Endothelial cell of umbilical vein (primary cell): ENCODE measurements around the gene QRFPR. TPM values are rescaled to one million over a fixed set of nuclear protein-coding genes. Genes with fewer than 3 reads are reported as not detected.

ENCODE experiments used
- BruUV-seq: library from RNA; stranded (reverse); fragments of 400-500 nt; replicated peaks from 2 replicates; lab custom pipeline; 2021; lab: Mats Ljungman, UMichigan
- CTCF ChIA-PET: fragments of 300-600, 350-600 bp; sonication (Branson Sonifier 250); formaldehyde crosslinking; loops from one replicate; lab custom pipeline; 2021; ENCODE audit warnings: antibody characterized with exemption, inconsistent platforms; lab: Charles Lee
- POLR2A ChIA-PET: fragments of 300-600, 350-600 bp; sonication (Branson Sonifier 250); formaldehyde crosslinking; loops from one replicate; lab custom pipeline; 2021; ENCODE audit warnings: antibody characterized with exemption, inconsistent platforms; lab: Charles Lee
- DNase-seq: peaks from one replicate; pipeline ENCODE4 v3.0.0-alpha.2; 2011; ENCODE audit warnings: low read depth, low spot score
- FAIRE-seq: peaks from 2 replicates; lab custom pipeline; 2011; peaks lifted over from hg19 to GRCh38; lab: Jason Lieb, UNC
- H2AFZ ChIP-seq: 2 replicates; pipeline ENCODE4 v1.6.0; 2012; ENCODE audit warnings: low read depth, low read length, control low read depth, inconsistent platforms
- H3K27ac ChIP-seq: 2 replicates; pipeline ENCODE4 v1.5.1; 2011; ENCODE audit warnings: low read depth, mild to moderate bottlenecking, control low read depth, low read length, moderate library complexity; ENCODE audit not compliant: insufficient read depth
- H3K27me3 ChIP-seq, 2 experiments: 2 replicates each; pipeline versions ENCODE4 v1.6.0 to v1.6.1; 2011; ENCODE audit warnings: low read length in 2 of 2, mixed read lengths in 1 of 2; ENCODE audit not compliant: control insufficient read depth in 2 of 2, insufficient read depth in 2 of 2
- H3K36me3 ChIP-seq, 2 experiments: 2 replicates in 1 of 2; 3 replicates in 1 of 2; pipeline ENCODE4 v1.5.1; 2011; ENCODE audit warnings: low read length in 2 of 2, mild to moderate bottlenecking in 1 of 2, moderate library complexity in 1 of 2; ENCODE audit not compliant: control insufficient read depth in 2 of 2, insufficient read depth in 2 of 2; ENCODE audit errors: extremely low read depth in 1 of 2
- H3K4me1 ChIP-seq: 3 replicates; pipeline ENCODE4 v1.5.1; 2011; ENCODE audit warnings: mild to moderate bottlenecking, low read length; ENCODE audit not compliant: control insufficient read depth, insufficient read depth; ENCODE audit errors: extremely low read depth
- H3K4me2 ChIP-seq: 2 replicates; pipeline ENCODE4 v1.6.1; 2011; ENCODE audit warnings: low read length, control low read depth, mixed read lengths; ENCODE audit not compliant: insufficient read depth
- H3K4me3 ChIP-seq, 3 experiments: fragments of 200-600 bp in 1 of 3; sonication (generic), shearing (Covaris generic) in 1 of 3; replicated peaks in 1 of 3; 2 replicates each; pipeline ENCODE4 v1.5.1; 2011 to 2016; ENCODE audit warnings: control low read depth in 3 of 3, low read length in 3 of 3, mild to moderate bottlenecking in 2 of 3, inconsistent platforms in 1 of 3, low read depth in 1 of 3, moderate library complexity in 1 of 3; ENCODE audit not compliant: insufficient read depth in 1 of 3
- H3K79me2 ChIP-seq: 2 replicates; pipeline ENCODE4 v1.6.0; 2012; ENCODE audit warnings: low read length, inconsistent platforms; ENCODE audit not compliant: control insufficient read depth, insufficient read depth
- H3K9ac ChIP-seq: replicated peaks from 2 replicates; pipeline ENCODE3; 2011; ENCODE audit warnings: low read length, control low read depth; ENCODE audit not compliant: insufficient read depth; ENCODE audit errors: extremely low read depth
- H3K9me1 ChIP-seq: replicated peaks from 3 replicates; pipeline ENCODE4 v1.6.0; 2011; ENCODE audit warnings: mild to moderate bottlenecking, low read length; ENCODE audit not compliant: control insufficient read depth, insufficient read depth; ENCODE audit errors: extremely low read depth
- H3K9me3 ChIP-seq: replicated peaks from 2 replicates; pipeline ENCODE4 v1.5.1; 2012; ENCODE audit warnings: low read length, inconsistent platforms; ENCODE audit not compliant: control insufficient read depth, insufficient read depth
- H4K20me1 ChIP-seq: replicated peaks from 2 replicates; pipeline ENCODE3; 2011; ENCODE audit warnings: mild to moderate bottlenecking, low read length; ENCODE audit not compliant: control insufficient read depth, insufficient read depth; ENCODE audit errors: extremely low read depth
- FOS ChIP-seq: IDR thresholded peaks from 2 replicates; pipeline ENCODE4 v1.6.1; 2011; ENCODE audit warnings: mild to moderate bottlenecking, low read length, moderate library complexity, borderline replicate concordance; ENCODE audit not compliant: insufficient read depth
- GATA2 ChIP-seq: IDR thresholded peaks from 2 replicates; pipeline ENCODE4 v1.7.0; 2011; ENCODE audit warnings: low read depth, mild to moderate bottlenecking, moderate library complexity, mixed read lengths, low read length; ENCODE audit not compliant: insufficient read length, insufficient read depth
- MAX ChIP-seq: IDR thresholded peaks from 2 replicates; pipeline ENCODE4 v1.6.1; 2011; ENCODE audit not compliant: insufficient read depth, insufficient read length
- MYC ChIP-seq: IDR thresholded peaks from one replicate; pipeline ENCODE4 v1.6.1; 2011; ENCODE audit warnings: mild to moderate bottlenecking, low read depth, low read length
- POLR2A ChIP-seq: IDR thresholded peaks from 2 replicates; pipeline ENCODE4 v1.6.1; 2012; ENCODE audit warnings: low read depth, mild to moderate bottlenecking, control low read depth, low read length
- POLR2AphosphoS5 ChIP-seq: IDR thresholded peaks from 2 replicates; pipeline ENCODE4 v1.6.1; 2012; ENCODE audit warnings: low read depth, mild to moderate bottlenecking, control low read depth, low read length, moderate library complexity; ENCODE audit not compliant: insufficient read depth
- dilution Hi-C: fragments of 300-500 bp; cut with MboI; formaldehyde crosslinking; loops from one replicate; pipeline ENCODE4 v1.15.0; 2019; ENCODE audit warnings: low sequenced_read_pairs; ENCODE audit not compliant: extremely low pct_ligation_motif_present
- intact Hi-C: fragments of 100-400 bp; cut with micrococcal nuclease; formaldehyde crosslinking; loops from one replicate; pipeline ENCODE4 v1.10.0; 2022
- polyA plus RNA-seq, 4 experiments: library from polyadenylated mRNA; depleted of rRNA in 3 of 4; stranded (reverse) in 3 of 4; unstranded in 1 of 4; fragments of >200 nt; gene quantifications; 2 replicates each; pipeline versions ENCODE4 v1.2.1 to v1.2.3, GENCODE V29; 2011 to 2012; ENCODE audit warnings: missing spikeins in 1 of 4
- total RNA-seq: library from RNA; stranded (reverse); gene quantifications from 2 replicates; pipeline ENCODE4 v1.2.3, GENCODE V29; 2021

Gene QRFPR
- total and polyA plus RNA-seq, 2 donors (not counting 3 experiments of a cell fraction or from before 2014, with no cell fraction given) = not detected

GRCh38 chr4:121375262-121375661 is 5.6 kb downstream of the QRFPR start:
- intact Hi-C loops (no loop called here), dilution Hi-C loops (no loop called here)
- no peak for TF ChIP-seq FOS
- TF ChIP-seq GATA2 = no peak
- no peak overlapping the region for H3K27ac ChIP-seq
- H4K20me1 ChIP-seq = no peaks in the 10 kb centered on the region
- no peaks in the 10 kb centered on the region for H3K9me3 ChIP-seq
- no peaks in the 10 kb centered on the region for H3K9me1 ChIP-seq
- H3K4me3 ChIP-seq = no peak overlapping the region
- H2AFZ ChIP-seq = no peak overlapping the region
- no peaks in the 10 kb centered on the region for H3K79me2 ChIP-seq
- no peaks in the 10 kb centered on the region for H3K36me3 ChIP-seq
- POLR2A ChIA-PET = no interaction called here
- CTCF ChIA-PET = interaction anchor here (1.2 to 7.6 kb wide), 2 partner anchors 46 to 361 kb away, joined by 3 to 129 read pairs; no protein-coding TSS in a partner anchor
- no TSS peak for BruUV-seq
- H3K4me1 ChIP-seq = no peaks in the 10 kb centered on the region
- H3K27me3 ChIP-seq = peaks cover 12 to 23% of the 10 kb centered on the region in 2 experiments
- H3K9ac ChIP-seq = no peak overlapping the region
- FAIRE-seq (no peak), DNase-seq (no peak)
- no peak overlapping the region for H3K4me2 ChIP-seq

GRCh38 chr4:121373841-121374240 is 7.0 kb downstream of the QRFPR start:
- FAIRE-seq = no peak
- no TSS peak for BruUV-seq
- POLR2A ChIA-PET = no interaction called here

More at GRCh38 chr4:121373841-121374240, 7.0 kb downstream of the QRFPR start:
- CTCF ChIA-PET = interaction anchor here (0.8 to 7.6 kb wide), 4 partner anchors 13 to 362 kb away, joined by 3 to 129 read pairs (median 4); no protein-coding TSS in a partner anchor
- intact Hi-C loops (no loop called here), dilution Hi-C loops (no loop called here)
- Histone ChIP-seq H3K9ac (no peak overlapping the region), H3K4me1 (no peaks in the 10 kb centered on the region), H3K27me3 (peaks cover 2 to 9% of the 10 kb centered on the region in 2 experiments), H3K4me2 (no peak overlapping the region), H4K20me1 (no peaks in the 10 kb centered on the region), H3K9me1 (no peaks in the 10 kb centered on the region), H2AFZ (no peak overlapping the region), H3K36me3 (no peaks in the 10 kb centered on the region), H3K27ac (no peak overlapping the region), H3K79me2 (no peaks in the 10 kb centered on the region), H3K4me3 (no peak overlapping the region), H3K9me3 (no peaks in the 10 kb centered on the region)
- no peak for TF ChIP-seq MAX
- no peak for TF ChIP-seq FOS
- no peak for TF ChIP-seq POLR2A
- no peak for TF ChIP-seq POLR2AphosphoS5
- TF ChIP-seq MYC = no peak
- no peak for DNase-seq
